GM06990 (cell line): ENCODE results near the gene ZMYND10.

Experiments
- DNase-seq: peaks from one replicate; pipeline ENCODE4 v3.0.0-alpha.2; 2011; ENCODE audit not compliant: insufficient read length; ENCODE audit errors: extremely low read depth
- H3K27me3 ChIP-seq: replicated peaks from 2 replicates; pipeline ENCODE4 v1.6.0; 2011; ENCODE audit warnings: low read length; ENCODE audit not compliant: control insufficient read depth, insufficient read depth
- H3K36me3 ChIP-seq: 2 replicates; pipeline ENCODE4 v1.5.1; 2011; ENCODE audit warnings: low read length; ENCODE audit not compliant: control insufficient read depth, insufficient read depth
- H3K4me3 ChIP-seq: replicated peaks from 2 replicates; pipeline ENCODE4 v1.5.1; 2011; ENCODE audit warnings: low read depth, mild to moderate bottlenecking, control low read depth, low read length
- CTCF ChIP-seq: IDR thresholded peaks from 2 replicates; pipeline ENCODE4 v1.5.1; 2011; ENCODE audit warnings: low read length, control low read depth, mild to moderate bottlenecking, inconsistent platforms; ENCODE audit not compliant: insufficient read depth, poor library complexity, severe bottlenecking

ZMYND10 gene

GRCh38 chr3:50297384-50297775, 48.2 kb downstream of the ZMYND10 start:
- DNase-seq = no peak
- no peaks in the 10 kb centered on the region for H3K27me3 ChIP-seq
- H3K36me3 ChIP-seq = no peaks in the 10 kb centered on the region
- H3K4me3 ChIP-seq = no peak overlapping the region
- TF ChIP-seq CTCF = no peak

GRCh38 chr3:50296721-50297383, 48.7 kb downstream of the ZMYND10 start:
- H3K27me3 ChIP-seq = no peaks in the 10 kb centered on the region
- no peak for TF ChIP-seq CTCF
- no peaks in the 10 kb centered on the region for H3K36me3 ChIP-seq
- H3K4me3 ChIP-seq = no peak overlapping the region
- DNase-seq = no peak

GRCh38 chr3:50295553-50296431, 49.7 kb downstream of the ZMYND10 start:
- Histone ChIP-seq H3K4me3 (no peak overlapping the region), H3K36me3 (no peaks in the 10 kb centered on the region), H3K27me3 (no peaks in the 10 kb centered on the region)
- TF ChIP-seq CTCF = no peak
- DNase-seq = no peak

- Histone ChIP-seq H3K36me3 (peaks cover 6% of the 10 kb centered on the region), H3K4me3 (no peak overlapping the region), H3K27me3 (no peaks in the 10 kb centered on the region)
- DNase-seq = no peak
- TF ChIP-seq CTCF = no peak
Measured at GRCh38 chr3:50294492-50295403, 50.8 kb downstream of the ZMYND10 start.

- DNase-seq = no peak
- Histone ChIP-seq H3K36me3 (peaks cover 12% of the 10 kb centered on the region), H3K27me3 (no peaks in the 10 kb centered on the region), H3K4me3 (no peak overlapping the region)
- TF ChIP-seq CTCF = no peak
Measured at GRCh38 chr3:50294089-50294488, 51.4 kb downstream of the ZMYND10 start.
